ENCODE data around the gene RPP30.

GRCh38 chr10:90947030-90947960, 75.5 kb downstream of the RPP30 start:
- TF ChIP-seq POLR2A (IDR thresholded peaks at IDR 0.05; ENCODE audit: low read length) (no peak), GATA1 (IDR thresholded peaks at IDR 0.05; ENCODE audit: low read depth, low read length) (no peak)
